ENCODE data around the gene CCDC192. TPM values are rescaled to one million over a fixed set of nuclear protein-coding genes. Genes with fewer than 3 reads are reported as not detected.

The CCDC192 gene
- total RNA-seq, 1 experiment from 2014 or later: 0.24 TPM

DNA sequence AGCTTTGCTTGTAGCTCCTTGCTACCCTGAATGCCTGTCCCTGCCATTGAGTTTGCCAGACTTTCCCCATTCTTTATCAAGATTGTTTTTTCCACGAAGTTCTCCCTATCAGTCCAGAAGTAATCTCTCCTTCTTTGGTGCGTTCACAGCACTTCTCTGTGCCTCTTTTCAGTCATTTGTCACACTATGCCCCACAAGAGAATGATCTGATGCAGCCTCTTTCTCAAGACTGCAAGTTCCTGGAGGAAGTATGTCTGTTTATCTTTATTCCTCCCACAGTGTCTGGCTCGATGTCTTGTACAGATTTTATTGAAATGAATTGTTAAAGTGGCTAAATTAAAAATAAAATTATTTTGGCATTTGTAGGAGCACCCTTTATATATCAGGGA is 99.3 kb downstream of the CCDC192 start:
- DNase-seq: no peak
- Histone ChIP-seq H3K36me3 (replicated peaks; ENCODE audit: control insufficient read depth, insufficient read depth, low read length) (no peaks in the 10 kb centered on the region), H3K4me3 (ENCODE audit: insufficient read depth, low read depth, low read length) (no peak overlapping the region), H3K27me3 (ENCODE audit: control insufficient read depth, insufficient read depth, low read length) (no peaks in the 10 kb centered on the region)

DNA sequence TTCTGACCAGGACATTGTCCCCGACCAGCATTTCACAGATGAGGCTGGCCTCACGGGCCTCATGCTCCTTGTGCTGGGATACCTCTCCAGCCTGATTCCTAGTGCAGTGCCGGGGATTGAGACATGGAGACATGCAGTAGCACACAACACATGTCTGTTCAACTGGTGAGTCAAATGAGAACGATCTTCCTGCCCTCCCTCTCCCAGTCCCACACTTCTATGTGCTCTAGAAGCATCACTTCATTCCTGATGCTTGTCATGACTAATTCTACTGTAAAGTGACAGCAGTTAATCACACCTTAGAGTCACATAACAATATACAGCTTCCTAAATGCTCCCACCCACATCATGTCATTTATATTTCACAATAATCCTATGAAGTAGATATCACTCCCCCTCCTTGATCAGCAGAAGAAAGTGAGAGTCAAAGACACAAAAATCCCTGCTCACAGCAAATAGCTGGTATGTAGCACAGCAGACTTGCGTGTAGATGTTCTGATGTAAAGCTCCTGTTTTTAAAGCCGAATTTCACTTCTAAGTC is 101.8 kb downstream of the CCDC192 start:
- DNase-seq: no peak
- H3K27me3 ChIP-seq (ENCODE audit: control insufficient read depth, insufficient read depth, low read length): no peaks in the 10 kb centered on the region

DNA sequence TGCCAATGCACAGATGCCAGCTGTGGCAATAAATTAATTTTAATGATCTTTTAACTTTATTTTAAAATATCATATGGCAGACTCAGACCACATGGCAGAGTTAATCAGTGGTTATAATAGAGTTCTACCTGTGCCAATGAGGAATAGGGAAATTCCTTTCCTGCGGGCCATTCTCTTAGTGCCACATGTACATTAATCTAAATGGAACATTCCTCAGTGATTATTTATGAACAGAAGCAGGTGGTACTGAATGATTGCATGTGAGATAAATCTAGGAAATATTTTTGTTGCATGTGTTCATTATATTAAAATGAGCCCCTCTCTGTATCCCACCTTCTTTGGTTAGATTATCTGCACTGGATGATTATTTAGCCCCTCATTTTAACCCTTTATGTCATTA is 102.3 kb downstream of the CCDC192 start:
- Histone ChIP-seq H3K36me3 (replicated peaks; ENCODE audit: control insufficient read depth, insufficient read depth, low read length) (no peaks in the 10 kb centered on the region), H3K4me3 (ENCODE audit: insufficient read depth, low read depth, low read length) (no peak overlapping the region), H3K27me3 (ENCODE audit: control insufficient read depth, insufficient read depth, low read length) (no peaks in the 10 kb centered on the region)
- no peak for DNase-seq

More for the DNA sequence above, 101.8 kb downstream of the CCDC192 start:
- Histone ChIP-seq H3K4me3 (ENCODE audit: insufficient read depth, low read depth, low read length) (no peak overlapping the region), H3K36me3 (replicated peaks; ENCODE audit: control insufficient read depth, insufficient read depth, low read length) (no peaks in the 10 kb centered on the region)

DNA sequence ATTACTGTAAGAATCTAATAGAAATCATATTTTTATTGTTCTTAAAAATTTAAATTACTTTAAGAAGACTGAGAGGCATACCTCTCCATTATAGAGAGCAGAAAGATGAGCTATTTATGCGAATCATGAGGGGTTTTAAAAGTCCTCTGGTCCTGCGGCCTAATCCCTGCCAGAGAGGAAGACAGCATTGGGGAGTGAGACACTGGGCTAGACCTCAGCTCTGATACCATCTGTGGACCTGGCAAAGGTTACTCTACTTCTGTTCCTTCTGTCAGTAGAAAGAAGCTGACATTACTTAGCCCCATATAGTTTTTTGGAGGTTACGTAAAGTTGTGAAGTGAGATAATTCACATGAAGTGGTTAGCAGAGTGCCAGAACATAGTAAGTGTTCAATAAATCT is 103.6 kb downstream of the CCDC192 start:
- Histone ChIP-seq H3K4me3 (ENCODE audit: insufficient read depth, low read depth, low read length) (no peak overlapping the region), H3K27me3 (ENCODE audit: control insufficient read depth, insufficient read depth, low read length) (no peaks in the 10 kb centered on the region), H3K36me3 (replicated peaks; ENCODE audit: control insufficient read depth, insufficient read depth, low read length) (no peaks in the 10 kb centered on the region)
- no peak for DNase-seq

DNA sequence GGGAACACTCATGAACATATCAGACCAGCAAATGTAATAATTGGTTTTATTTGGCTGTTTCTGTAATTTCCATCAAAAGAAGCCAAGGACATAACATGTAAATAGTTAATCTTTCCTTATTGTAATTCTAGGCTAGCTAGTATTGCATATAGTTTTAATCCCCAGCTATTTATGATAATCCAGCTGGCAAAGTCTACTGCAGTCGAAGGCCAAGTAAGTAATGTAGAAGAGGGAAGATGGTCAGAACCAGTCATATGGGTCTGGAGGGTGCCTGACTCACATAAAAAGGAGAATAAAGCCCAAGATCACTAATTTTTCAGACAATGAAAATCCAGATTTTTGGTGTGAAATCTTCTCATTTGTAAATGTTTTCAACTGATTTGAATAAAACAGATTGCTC is 106.3 kb downstream of the CCDC192 start:
- Histone ChIP-seq H3K4me3 (ENCODE audit: insufficient read depth, low read depth, low read length) (no peak overlapping the region), H3K36me3 (replicated peaks; ENCODE audit: control insufficient read depth, insufficient read depth, low read length) (no peaks in the 10 kb centered on the region), H3K27me3 (ENCODE audit: control insufficient read depth, insufficient read depth, low read length) (no peaks in the 10 kb centered on the region)
- no peak for DNase-seq

DNA sequence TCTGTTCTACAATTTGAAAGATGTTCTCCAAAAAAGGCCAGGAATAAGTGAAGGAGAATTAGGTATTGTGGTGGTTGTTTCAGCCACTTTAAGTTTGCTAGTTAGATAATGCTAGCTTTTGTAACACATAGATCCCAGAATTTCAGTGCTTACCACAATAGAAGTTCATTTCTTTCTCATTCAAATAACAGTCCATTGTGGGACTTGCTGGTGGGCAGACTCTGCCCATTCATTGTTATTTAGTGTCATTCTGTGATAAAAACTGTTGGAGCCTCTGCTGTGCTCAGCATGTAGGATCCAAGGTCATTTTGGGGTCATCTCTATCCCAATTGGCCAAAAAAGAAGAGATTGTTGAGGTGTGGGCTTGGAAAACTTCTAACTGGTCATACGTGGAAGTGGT is 106.8 kb downstream of the CCDC192 start:
- no peaks in the 10 kb centered on the region for H3K27me3 ChIP-seq (ENCODE audit: control insufficient read depth, insufficient read depth, low read length)
- H3K36me3 ChIP-seq (replicated peaks; ENCODE audit: control insufficient read depth, insufficient read depth, low read length): no peaks in the 10 kb centered on the region
- H3K4me3 ChIP-seq (ENCODE audit: insufficient read depth, low read depth, low read length): no peak overlapping the region
- DNase-seq: peak; percentile 4

DNA sequence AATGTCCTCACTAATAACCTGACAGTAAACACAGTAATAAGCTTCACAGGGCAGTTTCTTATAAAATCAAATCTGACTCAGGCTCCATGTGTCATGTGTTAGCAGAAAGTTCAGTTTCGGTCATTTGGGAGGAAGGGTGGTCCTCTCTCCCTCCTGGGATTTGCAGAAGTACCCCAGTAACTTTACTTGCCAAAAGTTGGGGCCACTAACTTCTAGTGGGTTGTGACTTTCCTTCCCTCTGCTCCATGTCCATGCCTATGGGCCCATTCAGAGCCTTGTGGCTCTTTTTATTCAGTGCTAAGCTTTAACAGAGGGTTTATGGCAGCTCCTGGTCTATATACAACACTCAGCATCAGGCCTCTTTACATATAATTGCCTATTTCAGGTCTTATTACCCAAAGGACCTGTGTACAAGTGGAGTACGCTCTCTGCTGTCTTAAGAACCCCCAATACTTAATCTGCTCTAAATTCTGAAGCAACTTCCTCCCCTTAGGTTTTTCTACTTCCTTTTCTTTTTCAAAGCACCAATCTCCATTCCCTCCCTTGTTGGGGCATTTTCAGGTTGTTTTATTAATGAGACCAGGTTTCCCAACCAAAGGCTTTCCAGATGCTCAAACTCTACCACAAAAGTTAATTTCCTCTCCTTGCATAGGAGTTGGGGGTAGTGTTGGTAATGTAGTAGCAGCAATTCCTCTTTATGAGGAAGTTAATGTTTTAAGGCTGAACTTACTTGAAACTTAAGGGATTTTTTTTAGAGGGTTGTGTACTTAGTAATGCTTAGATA is 107.7 kb downstream of the CCDC192 start:
- no peak overlapping the region for H3K4me3 ChIP-seq (ENCODE audit: insufficient read depth, low read depth, low read length)
- no peaks in the 10 kb centered on the region for H3K36me3 ChIP-seq (replicated peaks; ENCODE audit: control insufficient read depth, insufficient read depth, low read length)
- no peak for DNase-seq
- H3K27me3 ChIP-seq (ENCODE audit: control insufficient read depth, insufficient read depth, low read length): no peaks in the 10 kb centered on the region

DNA sequence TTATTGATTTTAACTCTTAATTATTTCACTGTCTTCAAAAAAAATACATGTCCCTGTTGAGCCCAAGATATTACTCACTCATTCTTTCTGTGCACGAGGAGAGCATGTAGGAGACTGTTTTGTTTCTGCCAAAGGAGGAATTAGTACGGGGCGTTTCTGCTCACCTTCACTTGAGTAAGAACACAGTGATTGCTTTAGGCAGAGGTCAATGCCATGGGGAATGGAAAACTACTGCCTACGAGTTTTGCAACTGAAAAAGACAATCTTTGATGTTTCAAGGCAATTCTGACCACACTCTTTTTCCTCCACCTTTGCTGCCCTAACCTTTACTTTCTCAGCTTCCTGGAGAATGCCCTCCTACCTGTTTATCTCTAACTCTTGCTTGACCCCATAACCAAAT is 109.4 kb downstream of the CCDC192 start:
- Histone ChIP-seq H3K36me3 (replicated peaks; ENCODE audit: control insufficient read depth, insufficient read depth, low read length) (no peaks in the 10 kb centered on the region), H3K4me3 (ENCODE audit: insufficient read depth, low read depth, low read length) (no peak overlapping the region), H3K27me3 (ENCODE audit: control insufficient read depth, insufficient read depth, low read length) (no peaks in the 10 kb centered on the region)
- no peak for DNase-seq

DNA sequence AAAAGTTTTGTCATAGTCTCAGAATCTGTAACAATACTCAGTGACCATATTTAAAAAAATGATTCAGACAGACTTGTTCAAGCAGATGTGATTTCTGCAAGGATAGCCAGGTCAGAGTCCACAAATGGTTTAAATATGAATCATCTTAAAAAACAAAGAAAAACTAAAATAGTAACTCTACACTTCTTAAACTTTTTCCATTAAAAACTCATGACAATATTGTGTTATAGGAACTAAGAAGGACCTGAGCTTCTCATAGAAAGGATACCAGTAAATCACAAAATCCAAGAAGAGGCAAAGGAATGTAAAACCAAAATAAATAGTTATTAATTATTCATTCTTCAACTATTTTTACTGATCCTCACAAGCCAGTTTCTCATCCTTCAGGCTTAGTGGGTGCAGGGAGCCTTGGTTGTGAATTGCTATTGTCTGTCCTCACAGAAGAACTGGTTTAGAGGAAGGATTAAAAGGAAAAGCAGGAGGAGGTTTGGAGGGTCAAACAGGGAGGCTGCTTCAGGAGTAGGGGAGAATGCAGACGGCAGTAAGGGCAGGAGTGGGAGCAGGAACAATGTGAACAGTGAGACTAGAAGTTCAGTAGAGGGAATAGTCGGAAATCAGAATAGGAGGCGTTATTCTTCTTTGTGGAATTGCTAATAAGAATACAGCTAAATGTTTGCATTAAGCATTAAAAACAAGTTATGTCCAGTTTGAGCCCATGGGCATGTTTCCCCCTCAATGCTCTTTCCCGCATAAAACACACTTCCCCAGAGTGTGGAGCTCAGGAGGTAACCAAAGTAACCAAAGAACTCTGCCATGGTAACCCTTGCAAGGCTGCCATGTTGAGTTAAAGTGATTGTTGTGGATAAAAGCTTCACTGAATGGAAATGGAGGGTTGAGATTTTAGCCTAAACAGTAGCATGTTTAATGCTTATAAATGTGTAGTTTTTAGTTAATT is 110.7 kb downstream of the CCDC192 start:
- no peak for DNase-seq
- Histone ChIP-seq H3K27me3 (ENCODE audit: control insufficient read depth, insufficient read depth, low read length) (no peaks in the 10 kb centered on the region), H3K36me3 (replicated peaks; ENCODE audit: control insufficient read depth, insufficient read depth, low read length) (no peaks in the 10 kb centered on the region), H3K4me3 (ENCODE audit: insufficient read depth, low read depth, low read length) (no peak overlapping the region)

DNA sequence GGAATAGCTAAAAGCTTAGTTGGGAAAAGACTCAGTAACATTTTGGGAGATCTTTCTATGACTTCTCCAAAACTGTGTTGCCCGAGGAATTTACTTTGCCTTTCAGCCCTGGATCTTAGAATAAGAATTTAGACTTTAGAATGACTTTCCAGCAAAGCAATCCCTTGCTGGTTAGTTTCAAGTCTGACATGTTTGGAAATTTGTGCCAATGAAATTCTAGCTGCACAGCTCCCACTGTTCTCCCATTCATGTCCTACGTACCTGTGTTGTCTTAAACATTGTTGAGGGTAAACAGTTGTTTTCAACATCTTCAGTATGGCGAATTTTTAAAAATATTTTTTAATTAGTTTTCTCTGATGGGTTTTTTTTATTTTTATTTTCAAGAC is 111.4 kb downstream of the CCDC192 start:
- no peak overlapping the region for H3K4me3 ChIP-seq (ENCODE audit: insufficient read depth, low read depth, low read length)
- no peaks in the 10 kb centered on the region for H3K36me3 ChIP-seq (replicated peaks; ENCODE audit: control insufficient read depth, insufficient read depth, low read length)
- DNase-seq: no peak
- H3K27me3 ChIP-seq (ENCODE audit: control insufficient read depth, insufficient read depth, low read length): no peaks in the 10 kb centered on the region

DNA sequence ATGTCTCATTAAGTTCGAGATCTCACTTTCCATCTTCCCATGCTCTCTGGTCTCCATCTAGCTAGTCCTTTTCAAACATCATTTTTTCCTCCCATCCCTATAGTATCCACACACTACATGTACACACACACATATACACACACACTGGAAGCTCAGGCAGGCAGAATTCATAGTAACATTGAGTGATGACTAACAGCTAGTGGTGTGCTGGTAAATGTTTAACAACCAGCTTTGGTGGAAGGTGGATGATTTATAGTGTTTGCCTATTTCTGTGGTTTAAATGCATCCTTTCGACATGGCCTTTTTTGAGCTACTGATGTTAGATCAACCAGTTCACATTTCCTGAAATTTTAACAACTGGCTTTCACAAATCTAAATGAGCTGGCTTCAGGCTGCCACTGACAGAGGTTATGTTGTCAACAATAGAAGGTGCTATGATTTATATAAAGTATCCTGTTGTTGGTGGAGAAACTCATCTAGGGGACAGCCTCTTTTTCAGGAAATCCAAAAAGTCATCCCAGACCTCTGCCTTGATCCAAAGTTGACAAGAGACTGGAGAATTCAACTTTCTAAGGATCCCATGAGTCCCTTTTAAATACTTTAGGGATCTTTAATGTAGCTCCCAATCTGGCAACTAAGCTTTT is 117.8 kb downstream of the CCDC192 start:
- H3K4me3 ChIP-seq (ENCODE audit: insufficient read depth, low read depth, low read length): no peak overlapping the region
- H3K27me3 ChIP-seq (ENCODE audit: control insufficient read depth, insufficient read depth, low read length): no peaks in the 10 kb centered on the region
- no peaks in the 10 kb centered on the region for H3K36me3 ChIP-seq (replicated peaks; ENCODE audit: control insufficient read depth, insufficient read depth, low read length)
- no peak for DNase-seq

DNA sequence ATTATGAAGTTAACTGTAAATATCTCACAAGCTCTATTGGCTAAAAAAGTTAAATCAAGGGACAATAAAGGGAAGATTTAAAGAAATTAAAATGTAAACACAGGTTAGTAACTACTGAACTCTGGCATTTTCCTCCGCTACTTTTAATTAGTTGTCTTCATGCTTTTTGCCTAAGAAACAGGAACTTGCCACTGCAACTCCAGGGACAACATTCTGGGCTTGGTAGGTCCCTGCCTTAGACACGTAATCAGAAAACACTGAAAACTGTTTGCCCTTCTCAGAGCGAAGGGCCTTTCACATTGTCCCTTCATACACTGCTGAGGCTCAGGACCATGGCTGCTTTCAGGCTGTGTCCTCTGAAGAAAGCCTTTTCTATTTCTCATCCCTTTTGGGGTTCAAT is 118.7 kb downstream of the CCDC192 start:
- no peak overlapping the region for H3K4me3 ChIP-seq (ENCODE audit: insufficient read depth, low read depth, low read length)
- no peak for DNase-seq
- no peaks in the 10 kb centered on the region for H3K36me3 ChIP-seq (replicated peaks; ENCODE audit: control insufficient read depth, insufficient read depth, low read length)
- no peaks in the 10 kb centered on the region for H3K27me3 ChIP-seq (ENCODE audit: control insufficient read depth, insufficient read depth, low read length)

DNA sequence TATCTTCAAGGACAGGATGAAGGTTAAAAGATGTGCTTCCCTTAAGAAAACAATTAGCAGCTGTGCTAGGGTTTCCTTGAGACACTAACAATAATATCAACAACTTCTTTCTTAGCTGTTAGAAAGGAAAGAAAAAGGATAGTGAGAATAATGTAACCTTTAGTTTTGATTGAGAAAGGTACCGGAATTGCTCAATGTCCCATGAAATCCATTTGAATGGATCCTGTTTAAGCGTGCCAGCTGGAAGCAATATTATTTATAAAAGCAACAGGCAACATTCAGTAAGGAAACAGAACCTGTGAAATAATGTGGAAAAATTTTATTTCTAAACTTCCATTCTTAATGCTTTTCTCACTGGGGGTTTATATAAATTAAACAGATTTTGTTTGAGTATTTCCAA is 120.9 kb downstream of the CCDC192 start:
- Histone ChIP-seq H3K36me3 (replicated peaks; ENCODE audit: control insufficient read depth, insufficient read depth, low read length) (no peaks in the 10 kb centered on the region), H3K4me3 (ENCODE audit: insufficient read depth, low read depth, low read length) (no peak overlapping the region), H3K27me3 (ENCODE audit: control insufficient read depth, insufficient read depth, low read length) (no peaks in the 10 kb centered on the region)
- no peak for DNase-seq

DNA sequence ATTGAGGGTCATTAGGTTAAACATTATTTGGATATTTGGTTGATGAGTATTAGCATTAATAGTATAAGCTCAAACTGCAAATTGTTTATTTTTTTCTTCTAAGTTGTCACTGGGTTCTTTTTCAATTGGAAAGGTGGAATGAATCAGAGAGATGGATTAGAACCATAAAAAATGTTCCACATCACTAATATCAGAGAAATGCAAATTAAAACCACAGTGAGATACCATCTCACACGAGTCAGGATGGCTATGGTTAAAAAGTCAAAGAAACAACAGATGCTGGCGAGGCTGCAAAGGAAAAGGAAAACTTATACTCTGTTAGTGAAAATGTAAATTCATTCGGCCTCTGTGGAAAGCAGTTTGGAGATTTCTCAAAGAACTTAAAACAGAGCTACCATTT is 122.8 kb downstream of the CCDC192 start:
- no peaks in the 10 kb centered on the region for H3K36me3 ChIP-seq (replicated peaks; ENCODE audit: control insufficient read depth, insufficient read depth, low read length)
- no peak for DNase-seq
- H3K27me3 ChIP-seq (ENCODE audit: control insufficient read depth, insufficient read depth, low read length): no peaks in the 10 kb centered on the region
- no peak overlapping the region for H3K4me3 ChIP-seq (ENCODE audit: insufficient read depth, low read depth, low read length)
